GM12878 (cell line): ENCODE results near the gene PLGRKT.

Source experiments
- CTCF ChIP-seq, 3 experiments: IDR thresholded peaks in 2 of 3; conservative IDR thresholded peaks in 1 of 3; 2 replicates each; pipeline ENCODE4 v1.5.1; 2011; ENCODE audit warnings: low read depth in 3 of 3, low read length in 3 of 3, mild to moderate bottlenecking in 3 of 3, control low read depth in 2 of 3, moderate library complexity in 2 of 3, inconsistent platforms in 1 of 3, mixed read lengths in 1 of 3; ENCODE audit not compliant: control insufficient read depth in 2 of 3, insufficient read depth in 1 of 3; ENCODE audit errors: extremely low read depth in 1 of 3
- HDAC2 ChIP-seq: fragments of 200-600 bp; sonication (generic); IDR thresholded peaks from 2 replicates; pipeline ENCODE4 v1.6.1; 2017
- SPI1 ChIP-seq: IDR thresholded peaks from 2 replicates; pipeline ENCODE4 v1.6.1; 2011; ENCODE audit warnings: low read depth, mild to moderate bottlenecking, low read length, moderate library complexity, borderline replicate concordance; ENCODE audit not compliant: insufficient read depth
- ZBED1 ChIP-seq: IDR thresholded peaks from 2 replicates; pipeline ENCODE4 v1.6.1; 2016; ENCODE audit warnings: borderline replicate concordance

GRCh38 chr9:5419987-5420386 is 17.7 kb downstream of the PLGRKT start:
- no peak for TF ChIP-seq SPI1
- TF ChIP-seq CTCF (IDR thresholded peaks at IDR 0.05 in 2 of 3, conservative IDR thresholded peaks at IDR 0.05 in 1 of 3; ENCODE audit: control insufficient read depth in 2 of 3, extremely low read depth in 1 of 3, insufficient read depth in 1 of 3, low read depth in 3 of 3, low read length in 3 of 3): no peak
- no peak for TF ChIP-seq ZBED1
- TF ChIP-seq HDAC2: no peak
